GM12872 (cell line): ENCODE data around the gene NID1.

Source experiments
- CTCF ChIP-seq: IDR thresholded peaks from 3 replicates; pipeline ENCODE4 v1.5.1; 2011; ENCODE audit warnings: low read depth, mild to moderate bottlenecking, low read length, moderate library complexity; ENCODE audit not compliant: insufficient read depth

Gene NID1

DNA sequence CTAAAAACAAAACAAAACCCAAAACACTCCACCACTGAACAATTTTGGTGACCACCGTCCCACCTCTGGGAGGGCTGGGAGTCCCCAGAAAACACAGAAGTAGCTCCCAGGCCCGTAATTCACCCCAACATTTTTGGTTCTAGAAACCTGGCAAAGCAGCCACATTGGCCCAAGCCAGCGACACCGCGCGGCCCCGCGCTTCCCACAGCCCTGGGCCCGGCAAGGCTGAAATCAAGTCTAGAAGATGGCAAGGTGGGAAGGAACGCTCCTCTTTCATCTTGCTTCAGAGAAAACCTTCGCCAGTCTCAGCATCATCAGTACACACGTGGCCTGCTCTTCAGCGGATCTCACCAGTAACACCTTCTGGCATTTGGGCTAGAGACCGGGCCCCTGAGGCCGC lies 35.9 kb upstream of the NID1 start:
- no peak for TF ChIP-seq CTCF

- no peak for TF ChIP-seq CTCF
Measured at GRCh38 chr1:236099355-236099974, 34.6 kb upstream of the NID1 start.

GRCh38 chr1:236098267-236098666 lies 33.4 kb upstream of the NID1 start:
- TF ChIP-seq CTCF: no peak

DNA sequence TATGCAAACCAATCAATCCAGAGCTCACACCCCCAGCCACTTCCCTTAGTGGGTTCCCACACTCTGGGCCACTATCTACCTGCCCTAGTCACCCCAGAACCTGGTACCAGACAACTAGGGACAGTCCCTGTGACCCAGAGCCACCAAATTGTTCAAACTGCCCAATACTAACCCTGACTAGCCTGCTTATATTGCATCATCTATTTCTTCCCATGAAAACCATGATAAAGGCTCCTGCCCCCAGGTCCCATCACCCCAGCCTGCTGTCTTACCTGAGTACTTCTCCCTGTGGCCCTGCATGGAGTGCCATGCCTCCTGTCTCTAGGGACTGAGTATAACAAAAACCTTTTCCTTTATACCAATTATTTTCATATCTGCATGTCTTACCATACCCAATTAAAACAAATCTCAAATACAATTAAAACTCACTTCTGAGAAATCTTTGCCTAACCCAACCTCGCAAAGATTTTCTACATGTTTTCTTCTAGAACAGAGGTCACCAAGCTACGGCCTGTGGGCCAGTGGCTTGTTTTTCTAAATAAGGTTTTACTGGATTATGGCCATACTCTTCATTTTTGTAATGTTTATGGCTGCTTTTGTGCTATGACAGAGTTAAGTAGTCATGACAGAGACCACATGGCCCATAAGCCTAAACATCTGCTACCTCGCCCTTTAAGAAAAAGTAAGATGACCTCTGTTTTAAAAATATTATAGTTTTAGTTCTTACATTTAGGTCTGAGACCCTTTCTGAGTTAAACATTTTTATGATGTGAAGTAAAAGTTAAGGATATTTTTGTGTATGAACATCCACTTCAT lies 31.0 kb upstream of the NID1 start:
- no peak for TF ChIP-seq CTCF

- TF ChIP-seq CTCF: no peak
Measured at GRCh38 chr1:236092899-236093298, 28.0 kb upstream of the NID1 start.

DNA sequence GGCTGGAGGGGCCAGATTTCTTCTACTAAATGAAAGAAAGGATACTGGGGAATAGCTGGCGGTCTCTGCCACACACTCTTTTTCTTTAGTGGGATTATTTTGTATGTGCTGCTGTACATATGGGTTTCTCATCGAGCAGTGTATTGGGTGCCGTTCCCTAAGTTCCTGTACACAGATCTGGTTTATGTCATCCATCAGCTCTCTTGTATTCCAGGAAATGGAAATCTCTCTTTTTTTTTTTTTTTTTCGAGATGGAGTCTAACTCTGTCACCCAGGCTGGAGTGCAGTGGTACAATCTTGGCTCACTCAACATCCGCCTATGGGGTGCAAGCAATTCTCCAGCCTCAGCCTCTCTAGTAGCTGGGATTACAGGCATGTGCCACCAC lies 27.0 kb upstream of the NID1 start:
- no peak for TF ChIP-seq CTCF

DNA sequence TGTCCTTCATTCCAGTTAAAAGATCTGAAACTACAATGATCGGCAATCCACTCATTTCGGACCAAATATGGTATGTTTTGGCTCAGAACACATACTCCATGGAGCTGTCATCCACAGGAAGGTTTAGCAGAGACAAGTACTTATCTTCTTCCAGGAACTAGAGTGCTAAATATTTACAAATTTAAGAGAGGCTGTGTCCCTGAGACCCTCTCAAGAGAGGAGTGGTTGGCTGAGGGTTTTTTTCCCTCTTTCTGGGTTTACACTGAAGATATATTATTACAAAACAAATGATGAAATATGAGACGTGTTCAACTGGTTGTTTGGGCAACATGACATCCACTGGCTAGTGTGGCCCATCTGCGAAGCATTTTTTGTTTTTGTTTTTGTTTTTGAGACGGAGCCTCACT lies 25.9 kb upstream of the NID1 start:
- no peak for TF ChIP-seq CTCF
